ENCODE data around the gene DNHD1.

- no peak for TF ChIP-seq CTCF (IDR thresholded peaks at IDR 0.05)
- no peak for TF ChIP-seq POLR2A (IDR thresholded peaks at IDR 0.05)
Measured at GRCh38 chr11:6566704-6567370, 69.8 kb downstream of the DNHD1 start.
